LNCaP clone FGC (cell line): Measurements from ENCODE around the gene RAB7A.

Source experiments
- DNase-seq: peaks from one replicate; pipeline ENCODE4 v3.0.0-alpha.2; 2011; ENCODE audit warnings: low read depth
- H3K4me3 ChIP-seq: 2 replicates; pipeline ENCODE4 v1.5.1; 2011; ENCODE audit warnings: mild to moderate bottlenecking, low read depth, low read length, control low read depth
- CTCF ChIP-seq: IDR thresholded peaks from 2 replicates; pipeline ENCODE4 v1.5.1; 2012; ENCODE audit warnings: mild to moderate bottlenecking; ENCODE audit not compliant: control insufficient read depth, insufficient read depth; ENCODE audit errors: extremely low read depth

Gene RAB7A

GRCh38 chr3:128686465-128686864, 39.5 kb upstream of the RAB7A start:
- H3K4me3 ChIP-seq = no peak overlapping the region
- no peak for TF ChIP-seq CTCF
- DNase-seq = no peak

GRCh38 chr3:128689060-128689459, 36.9 kb upstream of the RAB7A start:
- H3K4me3 ChIP-seq = no peak overlapping the region
- DNase-seq = no peak
- no peak for TF ChIP-seq CTCF

GRCh38 chr3:128693696-128694095, 32.3 kb upstream of the RAB7A start:
- no peak for DNase-seq
- H3K4me3 ChIP-seq = no peak overlapping the region
- no peak for TF ChIP-seq CTCF

GRCh38 chr3:128697341-128697740, 28.6 kb upstream of the RAB7A start:
- TF ChIP-seq CTCF = no peak
- no peak for DNase-seq
- H3K4me3 ChIP-seq = no peak overlapping the region

- TF ChIP-seq CTCF = no peak
- no peak for DNase-seq
- no peak overlapping the region for H3K4me3 ChIP-seq
Measured at GRCh38 chr3:128698211-128699047, 27.6 kb upstream of the RAB7A start.

- H3K4me3 ChIP-seq = no peak overlapping the region
- DNase-seq = no peak
- no peak for TF ChIP-seq CTCF
Measured at GRCh38 chr3:128701342-128702212, 24.4 kb upstream of the RAB7A start.

GRCh38 chr3:128702391-128702790, 23.6 kb upstream of the RAB7A start:
- no peak for DNase-seq
- H3K4me3 ChIP-seq = no peak overlapping the region
- no peak for TF ChIP-seq CTCF
